ENCODE results near the gene MYLK.
A peak's percentile ranks its signal among the peaks of the same experiment; 100 is the strongest.
"Not testable (repeated sequence)": the region's sequence is repeated elsewhere in the genome, so short reads cannot be mapped to it uniquely, and the experiment has no call there.

Gene MYLK, protein sequence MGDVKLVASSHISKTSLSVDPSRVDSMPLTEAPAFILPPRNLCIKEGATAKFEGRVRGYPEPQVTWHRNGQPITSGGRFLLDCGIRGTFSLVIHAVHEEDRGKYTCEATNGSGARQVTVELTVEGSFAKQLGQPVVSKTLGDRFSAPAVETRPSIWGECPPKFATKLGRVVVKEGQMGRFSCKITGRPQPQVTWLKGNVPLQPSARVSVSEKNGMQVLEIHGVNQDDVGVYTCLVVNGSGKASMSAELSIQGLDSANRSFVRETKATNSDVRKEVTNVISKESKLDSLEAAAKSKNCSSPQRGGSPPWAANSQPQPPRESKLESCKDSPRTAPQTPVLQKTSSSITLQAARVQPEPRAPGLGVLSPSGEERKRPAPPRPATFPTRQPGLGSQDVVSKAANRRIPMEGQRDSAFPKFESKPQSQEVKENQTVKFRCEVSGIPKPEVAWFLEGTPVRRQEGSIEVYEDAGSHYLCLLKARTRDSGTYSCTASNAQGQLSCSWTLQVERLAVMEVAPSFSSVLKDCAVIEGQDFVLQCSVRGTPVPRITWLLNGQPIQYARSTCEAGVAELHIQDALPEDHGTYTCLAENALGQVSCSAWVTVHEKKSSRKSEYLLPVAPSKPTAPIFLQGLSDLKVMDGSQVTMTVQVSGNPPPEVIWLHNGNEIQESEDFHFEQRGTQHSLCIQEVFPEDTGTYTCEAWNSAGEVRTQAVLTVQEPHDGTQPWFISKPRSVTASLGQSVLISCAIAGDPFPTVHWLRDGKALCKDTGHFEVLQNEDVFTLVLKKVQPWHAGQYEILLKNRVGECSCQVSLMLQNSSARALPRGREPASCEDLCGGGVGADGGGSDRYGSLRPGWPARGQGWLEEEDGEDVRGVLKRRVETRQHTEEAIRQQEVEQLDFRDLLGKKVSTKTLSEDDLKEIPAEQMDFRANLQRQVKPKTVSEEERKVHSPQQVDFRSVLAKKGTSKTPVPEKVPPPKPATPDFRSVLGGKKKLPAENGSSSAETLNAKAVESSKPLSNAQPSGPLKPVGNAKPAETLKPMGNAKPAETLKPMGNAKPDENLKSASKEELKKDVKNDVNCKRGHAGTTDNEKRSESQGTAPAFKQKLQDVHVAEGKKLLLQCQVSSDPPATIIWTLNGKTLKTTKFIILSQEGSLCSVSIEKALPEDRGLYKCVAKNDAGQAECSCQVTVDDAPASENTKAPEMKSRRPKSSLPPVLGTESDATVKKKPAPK (N-terminal part only)

GRCh38 chr3:123884203-123884831 is at the start of gene MYLK:
TSS of gene MYLK (minus strand) at chr3:123884332. CDS start at chr3:123793841, 90,491 bp downstream.
- peak; percentile 33 to 73 for DNase-seq

- DNase-seq = no peak
Observed at GRCh38 chr3:123930445-123930844, 46.3 kb upstream of the MYLK start.

DNA sequence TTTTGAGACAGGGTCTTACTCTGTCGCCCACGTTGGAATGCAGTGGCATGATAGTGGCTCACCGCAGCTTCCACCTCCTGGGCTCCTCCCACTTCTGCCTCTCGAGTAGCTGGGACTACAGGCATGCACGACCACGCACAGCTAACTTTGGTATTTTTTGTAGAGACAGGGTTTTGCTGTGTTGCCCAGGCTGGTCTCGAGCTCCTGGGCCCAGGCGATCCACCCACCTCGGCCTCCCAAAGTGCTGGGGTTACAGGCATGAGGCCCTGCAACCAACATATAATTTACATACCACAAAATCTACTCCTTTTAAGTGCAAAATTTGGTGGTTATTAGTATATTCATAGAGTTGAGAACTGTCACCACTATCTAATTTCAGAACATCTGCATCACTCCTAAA is 45.2 kb upstream of the MYLK start:
- DNase-seq = no peak

DNA sequence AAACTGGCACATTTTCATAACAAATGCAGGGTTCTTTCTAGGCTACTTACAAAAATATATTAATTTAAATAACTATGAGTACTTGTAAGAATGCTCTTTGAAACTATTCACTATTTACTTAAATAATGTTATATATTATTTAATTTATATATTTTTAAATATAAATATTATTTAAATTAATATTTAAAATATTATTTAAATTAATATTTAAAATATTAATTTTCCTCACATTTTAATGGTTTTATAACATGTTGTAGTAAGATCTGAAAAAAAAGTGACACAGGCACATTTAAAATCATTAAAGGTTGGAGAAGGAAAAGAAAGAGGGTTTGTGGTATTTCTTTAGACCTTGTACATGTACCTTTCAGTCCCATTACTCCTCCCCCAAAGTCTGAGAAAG is 42.3 kb upstream of the MYLK start:
- no peak for DNase-seq

- DNase-seq = no peak
Observed at GRCh38 chr3:123920868-123921267, 36.7 kb upstream of the MYLK start.

DNA sequence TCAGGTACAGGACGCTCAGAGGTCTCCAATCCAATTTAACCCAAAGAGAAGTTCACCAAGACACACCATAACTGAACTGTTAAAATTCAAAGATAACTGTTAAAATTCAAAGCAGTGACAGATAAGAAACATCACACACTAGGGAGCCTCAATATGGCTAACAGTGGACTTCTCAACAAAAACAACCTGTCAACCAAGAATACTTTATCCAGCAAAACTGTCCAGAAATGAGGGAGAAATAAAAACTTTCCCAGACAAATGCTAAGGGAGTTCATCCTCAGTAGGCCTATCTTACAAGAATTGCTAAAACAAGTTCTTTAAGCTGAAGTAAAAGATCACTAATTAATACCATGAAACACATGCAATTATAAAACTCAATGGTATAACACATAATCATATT is 36.3 kb upstream of the MYLK start:
- DNase-seq = no peak

GRCh38 chr3:123919353-123919752 is 35.2 kb upstream of the MYLK start:
- DNase-seq = no peak

DNA sequence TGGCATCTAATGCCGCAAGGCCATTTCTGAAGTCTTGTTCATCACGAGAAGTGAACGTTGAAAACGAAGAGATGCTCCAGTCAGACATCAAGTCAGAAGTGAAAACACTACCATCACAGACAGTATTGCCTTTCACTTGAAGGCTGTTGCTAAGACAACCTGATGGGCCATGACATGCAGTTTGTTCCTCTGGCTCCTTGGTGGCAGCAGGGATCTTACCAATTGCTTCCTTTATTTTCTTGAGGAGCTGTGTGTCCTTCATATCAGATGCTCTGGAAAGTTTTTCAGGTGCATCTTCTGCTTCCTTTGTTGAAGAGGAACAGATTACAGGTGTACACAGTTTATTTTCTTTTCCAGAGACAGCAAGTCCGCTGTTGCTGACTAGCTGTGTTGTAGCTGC is 30.7 kb upstream of the MYLK start:
- DNase-seq = no peak

GRCh38 chr3:123909785-123910184 is 25.7 kb upstream of the MYLK start:
- DNase-seq = no peak

DNA sequence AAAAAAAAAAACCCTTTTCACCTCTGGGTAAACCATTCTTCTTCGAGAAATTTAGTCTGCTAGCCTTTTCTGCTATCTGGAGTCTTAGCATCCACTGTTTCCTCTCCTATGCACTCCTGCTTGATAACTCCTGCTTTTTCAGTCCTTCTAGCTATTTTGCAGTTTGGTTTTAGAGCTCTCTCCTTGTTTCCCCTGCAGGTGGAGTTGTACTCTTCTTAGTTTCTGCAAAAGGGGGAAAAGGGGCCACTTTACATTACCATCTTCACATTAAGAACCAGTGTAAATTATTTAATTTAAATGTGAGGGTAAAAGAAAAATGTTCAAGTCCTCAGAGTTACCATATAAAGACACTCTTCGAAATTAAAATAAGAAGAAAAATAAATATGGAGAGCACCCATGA is 23.6 kb upstream of the MYLK start:
- DNase-seq = no peak

DNA sequence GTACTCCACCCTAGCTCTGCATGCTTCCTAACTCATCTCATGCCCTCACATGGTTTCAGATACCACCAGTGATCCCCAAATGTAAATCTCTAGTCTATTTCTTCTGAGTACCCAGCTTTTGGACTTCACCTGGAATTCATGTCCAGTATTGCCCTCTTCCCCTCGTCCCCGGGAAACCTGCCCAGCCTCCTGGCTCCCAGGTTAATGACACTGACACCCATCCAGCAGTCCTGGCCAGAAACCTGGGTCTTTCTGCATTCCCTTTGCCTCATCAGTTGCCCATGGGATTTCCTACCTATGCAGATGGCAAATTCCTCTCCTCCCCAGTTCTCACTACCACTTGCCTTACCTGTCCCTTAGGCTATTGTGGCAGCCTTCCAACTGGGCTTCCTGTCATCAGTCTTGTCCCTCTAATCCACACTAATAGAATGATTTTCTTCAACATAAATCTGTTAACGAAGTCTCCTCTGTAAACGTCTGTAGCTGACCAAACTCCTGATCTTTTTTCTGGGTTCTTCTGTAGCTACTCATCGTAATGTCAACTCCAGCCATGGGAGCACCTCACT is 15.3 kb upstream of the MYLK start:
- no peak for DNase-seq

GRCh38 chr3:123893012-123893411 is 8.9 kb upstream of the MYLK start:
- no peak for DNase-seq

DNA sequence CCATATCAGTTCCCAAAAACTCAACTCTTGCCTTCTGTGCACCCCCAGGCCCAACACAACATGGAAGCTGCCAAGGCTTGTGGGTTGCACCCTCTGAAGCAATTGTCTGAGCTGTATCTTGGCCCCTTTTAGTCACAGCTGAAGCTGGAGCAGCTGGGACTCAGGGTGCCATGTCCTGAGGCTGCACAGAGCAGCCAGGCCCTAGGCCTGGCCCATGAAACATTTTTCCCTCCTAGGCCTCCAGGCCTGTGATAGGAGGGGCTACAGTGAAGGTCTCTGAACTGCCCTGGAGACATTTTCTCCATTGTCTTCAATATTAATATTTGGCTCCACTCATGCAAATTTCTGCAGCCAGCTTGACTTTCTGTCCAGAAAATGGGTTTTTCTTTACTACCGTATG is 8.1 kb upstream of the MYLK start:
- no peak for DNase-seq

DNA sequence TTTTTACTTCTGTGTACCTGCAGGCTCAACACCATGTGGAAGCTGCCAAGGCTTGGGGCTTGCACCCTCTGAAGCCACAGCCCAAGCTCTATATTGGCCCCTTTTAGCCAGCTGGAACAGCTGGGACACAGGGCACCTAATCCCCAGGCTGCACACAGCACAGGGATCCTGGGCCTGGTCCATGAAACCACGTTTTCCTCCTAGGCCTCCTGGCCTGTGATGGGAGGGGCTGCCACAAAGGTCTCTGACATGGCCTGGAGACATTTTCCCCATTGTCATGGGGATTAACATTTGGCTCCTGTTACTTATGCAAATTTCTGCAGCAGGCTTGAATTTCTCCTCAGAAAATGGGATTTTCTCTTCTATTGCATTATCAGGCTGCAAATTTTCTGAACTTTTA is 6.9 kb upstream of the MYLK start:
- DNase-seq = not testable (repeated sequence)

DNA sequence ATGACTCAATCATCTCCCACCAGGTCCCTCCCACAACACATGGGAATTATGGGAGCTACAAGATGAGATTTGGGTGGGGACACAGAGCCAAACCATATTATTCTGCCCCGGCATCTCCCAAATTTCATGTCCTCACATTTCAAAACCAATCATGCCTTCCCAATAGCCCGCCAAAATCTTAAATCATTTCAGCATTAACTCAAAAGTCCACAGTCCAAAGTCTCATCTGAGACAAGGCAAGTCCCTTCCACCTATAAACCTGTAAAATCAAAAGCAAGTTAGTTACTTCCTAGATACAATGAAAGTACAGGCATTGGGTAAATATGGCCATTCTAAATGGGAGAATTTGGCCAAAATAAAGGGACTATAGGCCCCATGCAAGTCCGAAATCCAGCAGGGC is 6.0 kb upstream of the MYLK start:
- DNase-seq = not testable (repeated sequence)

DNA sequence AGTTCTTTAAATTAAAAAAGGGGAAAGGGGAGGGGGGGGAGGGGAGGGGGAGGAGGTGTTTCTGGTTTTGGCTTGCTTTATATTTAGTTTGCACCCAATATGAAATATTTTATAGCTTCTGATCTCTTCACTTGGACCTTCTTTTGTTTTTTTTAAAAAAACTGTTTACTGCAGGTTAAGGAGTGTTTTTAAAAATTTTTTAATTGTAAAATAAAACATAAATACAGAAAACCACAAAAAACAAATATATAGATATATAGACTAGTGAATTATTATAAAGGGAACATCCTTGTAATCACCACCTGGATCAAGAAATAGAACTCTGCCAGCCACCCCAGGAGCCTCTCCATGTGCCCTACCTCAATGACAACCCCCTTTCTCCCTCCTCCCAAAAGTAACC is 861 bp upstream of the MYLK start:
- no peak for DNase-seq

- no peak for DNase-seq
Observed at GRCh38 chr3:123883701-123884202, 380 bp downstream of the MYLK start.

- DNase-seq = no peak
Observed at GRCh38 chr3:123883111-123883510, 1.0 kb downstream of the MYLK start.

DNA sequence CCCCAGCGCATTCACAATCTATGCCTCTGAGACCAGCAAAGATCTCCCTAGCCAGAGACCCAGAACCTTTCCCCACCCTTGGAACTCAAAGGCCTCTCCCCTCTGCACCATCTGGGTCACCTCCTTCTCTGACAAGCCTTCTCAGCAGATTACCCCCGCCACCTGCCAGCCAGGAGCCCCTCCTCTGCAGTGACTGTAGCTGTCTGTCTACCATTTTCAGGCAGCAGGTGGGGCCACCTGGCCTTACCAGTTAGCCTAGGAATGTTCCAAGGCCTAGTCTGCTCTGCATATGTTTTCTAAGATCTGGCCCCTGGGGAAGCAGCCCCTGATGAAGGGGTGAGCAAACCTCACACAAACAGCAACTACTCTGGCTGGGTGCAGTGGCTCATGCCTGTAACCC is 2.4 kb downstream of the MYLK start:
- no peak for DNase-seq

DNA sequence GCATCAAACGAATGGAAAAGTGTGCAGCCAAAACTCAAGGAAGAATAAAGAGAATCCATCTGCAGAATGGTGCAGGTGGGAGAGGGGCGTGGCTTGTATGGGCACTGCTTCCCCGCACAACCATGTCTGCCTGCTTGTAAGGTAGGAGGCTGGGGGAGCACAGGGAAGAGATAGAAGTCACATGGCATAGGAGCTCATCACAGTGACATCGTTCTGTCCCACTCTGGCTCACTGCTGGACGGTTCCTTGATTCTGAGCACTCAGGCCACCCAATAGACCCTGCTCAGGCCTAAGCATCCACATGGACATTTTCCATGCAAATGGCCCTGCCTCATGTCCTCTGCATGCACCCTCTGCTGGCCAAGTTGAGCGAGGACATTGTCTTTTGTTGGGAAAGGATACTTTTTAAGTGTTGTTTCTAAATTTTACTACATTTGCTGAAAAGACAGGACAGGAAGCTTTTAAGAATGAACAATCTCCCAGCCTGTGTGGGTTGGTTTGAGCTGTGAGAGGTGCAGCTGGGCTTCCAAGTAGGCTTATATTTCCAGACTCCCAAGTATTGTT is 3.1 kb downstream of the MYLK start:
- peak; percentile 8 to 11 for DNase-seq

DNA sequence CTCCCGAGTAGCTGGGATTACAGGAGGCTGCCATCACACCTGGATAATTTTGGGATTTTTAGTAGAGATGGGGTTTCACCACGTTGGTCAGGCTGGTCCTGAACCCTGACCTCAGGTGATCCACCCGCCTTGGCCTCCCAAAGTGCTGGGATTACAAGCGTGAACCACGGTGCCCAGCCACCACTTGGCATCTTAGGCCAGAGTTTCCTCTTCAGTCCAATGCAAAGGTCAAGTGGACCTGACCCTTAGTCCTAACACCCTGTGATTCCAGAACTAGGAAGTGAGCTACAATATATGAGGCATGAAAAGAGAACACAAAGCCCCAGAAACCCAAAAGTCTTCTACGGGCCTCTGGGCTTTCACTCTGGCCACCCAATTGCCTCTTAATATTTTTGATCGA is 5.3 kb downstream of the MYLK start:
- DNase-seq = no peak

DNA sequence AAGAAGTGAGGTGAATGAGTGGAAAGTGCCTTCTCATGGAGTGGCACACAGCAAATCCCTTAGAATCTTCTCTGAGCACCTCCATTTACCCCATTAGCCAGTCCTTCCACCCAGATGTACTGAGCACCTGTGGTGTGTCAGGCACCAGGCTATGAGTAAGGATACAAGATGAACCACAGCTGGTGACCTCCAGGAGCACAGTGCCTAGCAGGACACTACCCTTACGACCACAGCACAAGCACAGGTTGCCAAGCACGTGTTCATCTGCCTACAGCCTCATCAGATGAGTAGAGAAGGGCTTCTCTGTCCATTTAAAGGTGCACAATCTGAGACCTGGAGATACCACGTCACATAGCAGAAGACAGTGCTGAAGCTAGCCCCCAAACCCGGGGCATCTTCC is 6.2 kb downstream of the MYLK start:
- DNase-seq = no peak
